Measurements from ENCODE around the gene GOLT1A.
"Not testable (repeated sequence)": the region's sequence is repeated elsewhere in the genome, so short reads cannot be mapped to it uniquely, and the experiment has no call there.

Gene GOLT1A

DNA sequence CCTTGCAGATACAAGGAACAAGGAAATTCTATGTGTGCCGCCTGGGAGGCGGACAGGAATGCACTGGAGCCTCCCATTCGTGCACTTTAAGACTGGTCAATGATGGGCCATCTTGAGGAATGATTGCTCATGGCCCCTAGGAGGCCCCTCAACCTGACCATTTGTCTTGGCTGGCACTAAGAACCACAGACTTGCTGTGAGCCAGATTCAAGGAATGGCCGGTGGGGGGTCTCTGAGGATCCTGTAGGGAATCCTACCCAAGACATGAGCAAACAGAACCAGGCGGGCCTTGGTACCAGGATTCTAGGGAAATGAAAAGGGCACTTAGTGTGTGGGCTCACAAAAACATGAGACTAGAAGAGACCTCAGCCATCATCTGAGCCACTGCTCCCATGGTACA lies 28.1 kb upstream of the GOLT1A start:
- no peak overlapping the region for H3K27ac Mint-ChIP-seq
- TF ChIP-seq CTCF (IDR thresholded peaks at IDR 0.05) = no peak
- H3K36me3 Mint-ChIP-seq (ENCODE audit: low read depth) = no peaks in the 10 kb centered on the region
- H3K9me3 Mint-ChIP-seq = no peaks in the 10 kb centered on the region
- no peaks in the 10 kb centered on the region for H3K4me1 Mint-ChIP-seq
- DNase-seq = no peak
- peaks cover 29% of the 10 kb centered on the region for H3K27me3 Mint-ChIP-seq (ENCODE audit: low read depth, poor library complexity)
- no peak overlapping the region for H3K4me3 Mint-ChIP-seq

GRCh38 chr1:204241050-204241449 lies 27.3 kb upstream of the GOLT1A start:
- Mint-ChIP-seq H3K27me3 (ENCODE audit: low read depth, poor library complexity) (peaks cover 30% of the 10 kb centered on the region), H3K27ac (no peak overlapping the region), H3K36me3 (ENCODE audit: low read depth) (peaks cover 4% of the 10 kb centered on the region), H3K4me1 (no peaks in the 10 kb centered on the region), H3K9me3 (peaks cover 5% of the 10 kb centered on the region), H3K4me3 (no peak overlapping the region)
- TF ChIP-seq CTCF (IDR thresholded peaks at IDR 0.05) = no peak
- DNase-seq = no peak

DNA sequence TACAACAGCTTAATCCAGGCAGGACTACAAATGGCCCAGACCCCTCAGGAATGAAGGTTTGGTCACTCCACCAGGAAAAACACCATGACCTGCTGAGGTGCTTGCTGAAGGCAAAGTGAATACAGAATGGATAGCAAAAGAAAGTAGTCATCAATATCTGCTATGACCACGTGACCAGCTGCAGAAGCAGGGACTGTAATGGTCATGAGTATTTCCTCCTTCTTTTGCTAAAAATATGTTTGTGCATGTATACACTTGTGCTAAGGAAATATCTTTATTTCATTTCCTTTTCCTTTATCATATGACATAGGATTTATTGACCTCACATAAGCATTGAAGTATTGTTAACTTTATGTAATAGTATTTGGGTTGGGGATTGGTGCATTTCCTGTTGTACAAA lies 26.4 kb upstream of the GOLT1A start:
- Mint-ChIP-seq H3K4me3 (no peak overlapping the region), H3K9me3 (peaks cover 9% of the 10 kb centered on the region), H3K27me3 (ENCODE audit: low read depth, poor library complexity) (peaks cover 30% of the 10 kb centered on the region), H3K4me1 (no peaks in the 10 kb centered on the region), H3K27ac (no peak overlapping the region), H3K36me3 (ENCODE audit: low read depth) (peaks cover 8% of the 10 kb centered on the region)
- no peak for DNase-seq
- TF ChIP-seq CTCF (IDR thresholded peaks at IDR 0.05) = no peak

GRCh38 chr1:204239401-204239800 lies 25.6 kb upstream of the GOLT1A start:
- not testable (repeated sequence) for H3K36me3 Mint-ChIP-seq (ENCODE audit: low read depth); H3K4me3 Mint-ChIP-seq; H3K9me3 Mint-ChIP-seq; H3K4me1 Mint-ChIP-seq; DNase-seq; H3K27ac Mint-ChIP-seq
- peaks cover 27% of the 10 kb centered on the region for H3K27me3 Mint-ChIP-seq (ENCODE audit: low read depth, poor library complexity)

GRCh38 chr1:204238520-204238919 lies 24.7 kb upstream of the GOLT1A start:
- DNase-seq; H3K4me3 Mint-ChIP-seq; H3K27ac Mint-ChIP-seq; H3K36me3 Mint-ChIP-seq (ENCODE audit: low read depth); H3K9me3 Mint-ChIP-seq; H3K4me1 Mint-ChIP-seq: not testable (repeated sequence)
- peaks cover 33% of the 10 kb centered on the region for H3K27me3 Mint-ChIP-seq (ENCODE audit: low read depth, poor library complexity)

DNA sequence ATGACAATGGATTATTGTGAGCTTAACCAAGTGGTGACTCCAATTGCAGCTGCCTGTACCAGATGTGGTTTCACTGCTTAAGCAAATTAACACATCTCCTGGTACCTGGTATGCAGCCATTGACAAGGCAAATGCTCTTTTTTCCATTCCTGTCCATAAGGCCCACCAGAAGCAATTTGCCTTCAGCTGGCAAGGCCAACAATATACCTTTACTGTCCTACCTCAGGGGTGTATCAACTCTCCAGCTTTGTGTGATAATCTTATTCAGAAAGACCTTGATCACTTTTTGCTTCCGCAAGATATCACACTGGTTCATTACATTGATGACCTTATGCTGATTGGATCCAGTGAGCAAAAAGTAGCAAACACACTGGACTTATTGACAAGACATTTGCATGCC lies 23.7 kb upstream of the GOLT1A start:
- not testable (repeated sequence) for DNase-seq; H3K4me3 Mint-ChIP-seq; H3K4me1 Mint-ChIP-seq; H3K36me3 Mint-ChIP-seq (ENCODE audit: low read depth); H3K27ac Mint-ChIP-seq
- peaks cover 39% of the 10 kb centered on the region for H3K27me3 Mint-ChIP-seq (ENCODE audit: low read depth, poor library complexity)
- peaks cover 10% of the 10 kb centered on the region for H3K9me3 Mint-ChIP-seq

GRCh38 chr1:204232526-204232925 lies 18.7 kb upstream of the GOLT1A start:
- TF ChIP-seq CTCF (IDR thresholded peaks at IDR 0.05) = no peak
- peaks cover 33% of the 10 kb centered on the region for H3K27me3 Mint-ChIP-seq (ENCODE audit: low read depth, poor library complexity)
- H3K4me3 Mint-ChIP-seq = no peak overlapping the region
- peaks cover 19% of the 10 kb centered on the region for H3K36me3 Mint-ChIP-seq (ENCODE audit: low read depth)
- H3K4me1 Mint-ChIP-seq = no peaks in the 10 kb centered on the region
- H3K9me3 Mint-ChIP-seq = peaks cover 26% of the 10 kb centered on the region
- H3K27ac Mint-ChIP-seq = no peak overlapping the region
- DNase-seq = no peak
